Measurements from ENCODE around the gene PROK2.

The PROK2 gene

GRCh38 chr3:71784914-71785531, at the start of gene PROK2:
TSS of gene PROK2 (minus strand) at chr3:71785148. CDS start at chr3:71785052, 96 bp downstream.
- no peak for DNase-seq (ENCODE audit: low read depth in 1 of 2, low spot score in 1 of 2)

- no peak for DNase-seq (ENCODE audit: low read depth in 1 of 2, low spot score in 1 of 2)
Observed at GRCh38 chr3:71831599-71831998, 46.7 kb upstream of the PROK2 start.

GRCh38 chr3:71825551-71826283, 40.8 kb upstream of the PROK2 start:
- no peak for DNase-seq (ENCODE audit: low read depth in 1 of 2, low spot score in 1 of 2)

GRCh38 chr3:71821116-71821515, 36.2 kb upstream of the PROK2 start:
- no peak for DNase-seq (ENCODE audit: low read depth in 1 of 2, low spot score in 1 of 2)

GRCh38 chr3:71817262-71817661, 32.3 kb upstream of the PROK2 start:
- no peak for DNase-seq (ENCODE audit: low read depth in 1 of 2, low spot score in 1 of 2)

- DNase-seq (ENCODE audit: low read depth in 1 of 2, low spot score in 1 of 2), result no peak
Observed at GRCh38 chr3:71816767-71817156, 31.8 kb upstream of the PROK2 start.

GRCh38 chr3:71815340-71816067, 30.6 kb upstream of the PROK2 start:
- DNase-seq (ENCODE audit: low read depth in 1 of 2, low spot score in 1 of 2), result no peak

- DNase-seq (ENCODE audit: low read depth in 1 of 2, low spot score in 1 of 2), result no peak
Observed at GRCh38 chr3:71813704-71814103, 28.8 kb upstream of the PROK2 start.

GRCh38 chr3:71813073-71813472, 28.1 kb upstream of the PROK2 start:
- DNase-seq (ENCODE audit: low read depth in 1 of 2, low spot score in 1 of 2), result no peak

GRCh38 chr3:71810056-71810455, 25.1 kb upstream of the PROK2 start:
- no peak for DNase-seq (ENCODE audit: low read depth in 1 of 2, low spot score in 1 of 2)

- DNase-seq (ENCODE audit: low read depth in 1 of 2, low spot score in 1 of 2), result no peak
Observed at GRCh38 chr3:71809321-71810026, 24.5 kb upstream of the PROK2 start.

GRCh38 chr3:71806736-71807135, 21.8 kb upstream of the PROK2 start:
- DNase-seq (ENCODE audit: low read depth in 1 of 2, low spot score in 1 of 2), result no peak

- DNase-seq (ENCODE audit: low read depth in 1 of 2, low spot score in 1 of 2), result no peak
Observed at GRCh38 chr3:71805691-71806090, 20.7 kb upstream of the PROK2 start.

- no peak for DNase-seq (ENCODE audit: low read depth in 1 of 2, low spot score in 1 of 2)
Observed at GRCh38 chr3:71805199-71805598, 20.3 kb upstream of the PROK2 start.

GRCh38 chr3:71803248-71803647, 18.3 kb upstream of the PROK2 start:
- DNase-seq (ENCODE audit: low read depth in 1 of 2, low spot score in 1 of 2), result no peak

GRCh38 chr3:71801986-71802385, 17.0 kb upstream of the PROK2 start:
- no peak for DNase-seq (ENCODE audit: low read depth in 1 of 2, low spot score in 1 of 2)

- no peak for DNase-seq (ENCODE audit: low read depth in 1 of 2, low spot score in 1 of 2)
Observed at GRCh38 chr3:71800023-71800422, 15.1 kb upstream of the PROK2 start.

GRCh38 chr3:71797455-71797854, 12.5 kb upstream of the PROK2 start:
- no peak for DNase-seq (ENCODE audit: low read depth in 1 of 2, low spot score in 1 of 2)

- DNase-seq (ENCODE audit: low read depth in 1 of 2, low spot score in 1 of 2), result no peak
Observed at GRCh38 chr3:71796290-71796689, 11.3 kb upstream of the PROK2 start.

- no peak for DNase-seq (ENCODE audit: low read depth in 1 of 2, low spot score in 1 of 2)
Observed at GRCh38 chr3:71791634-71792033, 6.7 kb upstream of the PROK2 start.

GRCh38 chr3:71789922-71790321, 5.0 kb upstream of the PROK2 start:
- no peak for DNase-seq (ENCODE audit: low read depth in 1 of 2, low spot score in 1 of 2)
